GM12892 (cell line): ENCODE results near the gene AATF.

Experiments
- DNase-seq: peaks from one replicate; pipeline ENCODE4 v3.0.0; 2011; ENCODE audit not compliant: insufficient read length
- FAIRE-seq: peaks from 2 replicates; lab custom pipeline; 2011; peaks lifted over from hg19 to GRCh38; lab: Jason Lieb, UNC
- POLR2A ChIP-seq: IDR thresholded peaks from 2 replicates; pipeline ENCODE4 v1.6.1; 2011; ENCODE audit warnings: low read depth, low read length, control low read depth
- POLR2AphosphoS5 ChIP-seq: IDR thresholded peaks from 2 replicates; pipeline ENCODE4 v1.6.1; 2011; ENCODE audit warnings: low read depth, low read length, control low read depth
- TAF1 ChIP-seq: IDR thresholded peaks from 2 replicates; pipeline ENCODE4 v1.6.1; 2011; ENCODE audit warnings: low read depth, mild to moderate bottlenecking, control low read depth, low read length, borderline replicate concordance

The AATF gene

DNA sequence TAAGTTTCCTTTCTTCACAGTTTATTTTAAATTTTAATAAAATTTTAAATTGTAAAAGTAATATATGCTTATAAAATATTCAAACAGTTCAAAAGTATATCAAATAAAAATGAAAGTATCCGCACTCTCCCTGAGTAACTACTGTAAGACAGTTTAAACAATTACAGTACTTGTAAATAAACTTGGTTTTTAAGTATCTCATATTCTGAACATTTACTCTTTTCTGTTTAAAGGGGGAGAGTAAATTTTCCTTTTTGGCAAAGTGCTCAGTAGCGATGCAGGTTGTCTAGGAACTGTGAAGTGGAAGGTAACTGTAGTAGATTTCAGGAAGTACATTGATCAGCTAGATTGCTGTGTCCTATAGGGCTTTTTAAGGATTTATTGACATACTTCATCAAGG is 28.8 kb downstream of the AATF start:
- no peak for TF ChIP-seq TAF1
- no peak for TF ChIP-seq POLR2A
- no peak for TF ChIP-seq POLR2AphosphoS5

DNA sequence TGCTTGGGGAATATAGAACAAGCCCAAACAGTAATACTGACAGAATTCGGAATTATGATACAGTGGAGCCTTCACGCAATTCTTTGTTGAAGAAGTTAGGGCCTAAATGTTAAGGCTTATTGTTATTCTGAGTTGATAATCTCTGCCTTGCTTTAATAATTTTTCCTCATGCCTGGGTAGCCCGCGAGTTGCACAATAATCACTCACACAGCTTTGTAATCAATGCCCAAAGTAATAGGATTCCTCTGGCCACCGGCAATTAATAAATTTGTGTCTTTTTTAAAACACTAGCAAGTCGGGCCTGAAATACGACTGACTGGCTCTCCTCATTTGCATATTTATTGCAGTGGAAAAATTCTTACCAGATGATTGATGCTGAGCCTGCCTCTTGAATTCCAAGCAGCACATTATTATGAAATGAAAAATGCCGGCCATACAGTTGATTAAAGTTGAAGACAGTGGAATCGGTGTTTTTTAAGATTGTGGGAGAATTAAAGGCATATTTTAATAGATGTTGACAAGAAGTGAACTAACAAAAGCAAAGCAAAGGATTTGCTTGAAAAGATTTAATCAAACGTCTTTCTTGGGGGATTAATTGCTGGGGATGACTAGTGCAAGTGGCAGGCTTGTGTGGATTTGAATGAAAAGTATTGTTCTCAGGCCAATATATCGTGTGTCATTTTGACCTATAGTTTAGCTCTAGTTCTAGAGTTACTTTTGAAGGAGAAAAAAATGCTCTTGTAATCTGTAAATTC is 30.2 kb downstream of the AATF start:
- TF ChIP-seq POLR2AphosphoS5, result no peak
- no peak for TF ChIP-seq POLR2A
- TF ChIP-seq TAF1, result no peak
- no peak for DNase-seq
- FAIRE-seq, result no peak

More for the DNA sequence above, 28.8 kb downstream of the AATF start:
- DNase-seq (no peak), FAIRE-seq (no peak)

- DNase-seq, result no peak
- TF ChIP-seq POLR2AphosphoS5, result no peak
- no peak for TF ChIP-seq POLR2A
- TF ChIP-seq TAF1, result no peak
- FAIRE-seq, result no peak
Measured at GRCh38 chr17:36979565-36979941, 30.8 kb downstream of the AATF start.

- FAIRE-seq (no peak), DNase-seq (no peak)
- TF ChIP-seq POLR2AphosphoS5, result no peak
- no peak for TF ChIP-seq TAF1
- TF ChIP-seq POLR2A, result no peak
Measured at GRCh38 chr17:36980280-36980761, 31.6 kb downstream of the AATF start.

DNA sequence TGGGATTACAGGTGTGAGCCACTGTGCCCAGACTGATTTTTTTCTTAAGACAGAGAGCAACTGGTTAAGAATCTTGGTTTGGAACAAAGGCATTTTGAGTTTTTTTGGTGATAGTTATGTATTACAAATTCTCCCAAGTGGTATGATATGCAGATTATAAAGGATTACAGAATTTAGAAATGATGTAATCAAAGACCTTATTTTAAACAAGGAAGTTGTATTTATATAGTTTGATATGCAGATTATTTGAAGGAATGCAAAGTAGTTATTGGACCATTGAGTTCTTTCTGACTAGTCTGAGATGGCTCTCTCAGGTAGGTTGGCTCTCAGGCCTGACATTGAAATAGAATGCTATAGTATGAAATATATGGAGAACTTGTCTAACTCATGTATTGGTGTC is 34.9 kb downstream of the AATF start:
- TF ChIP-seq POLR2AphosphoS5 (no peak), TAF1 (no peak), POLR2A (no peak)
- FAIRE-seq (no peak), DNase-seq (no peak)

- no peak for DNase-seq
- TF ChIP-seq POLR2A (no peak), TAF1 (no peak), POLR2AphosphoS5 (no peak)
- FAIRE-seq, result no peak
Measured at GRCh38 chr17:36989173-36989572, 40.4 kb downstream of the AATF start.

- DNase-seq (no peak), FAIRE-seq (no peak)
- TF ChIP-seq POLR2A (no peak), POLR2AphosphoS5 (no peak), TAF1 (no peak)
Measured at GRCh38 chr17:36992701-36993100, 43.9 kb downstream of the AATF start.

GRCh38 chr17:36993227-36993626 is 44.5 kb downstream of the AATF start:
- TF ChIP-seq POLR2A (no peak), TAF1 (no peak), POLR2AphosphoS5 (no peak)
- no peak for FAIRE-seq
- DNase-seq, result no peak

GRCh38 chr17:36994438-36994837 is 45.7 kb downstream of the AATF start:
- no peak for FAIRE-seq
- TF ChIP-seq POLR2AphosphoS5 (no peak), TAF1 (no peak), POLR2A (no peak)

GRCh38 chr17:36999471-36999870 is 50.7 kb downstream of the AATF start:
- no peak for FAIRE-seq
- no peak for DNase-seq
- no peak for TF ChIP-seq TAF1
- no peak for TF ChIP-seq POLR2AphosphoS5
- no peak for TF ChIP-seq POLR2A

More at GRCh38 chr17:36994438-36994837, 45.7 kb downstream of the AATF start:
- no peak for DNase-seq

DNA sequence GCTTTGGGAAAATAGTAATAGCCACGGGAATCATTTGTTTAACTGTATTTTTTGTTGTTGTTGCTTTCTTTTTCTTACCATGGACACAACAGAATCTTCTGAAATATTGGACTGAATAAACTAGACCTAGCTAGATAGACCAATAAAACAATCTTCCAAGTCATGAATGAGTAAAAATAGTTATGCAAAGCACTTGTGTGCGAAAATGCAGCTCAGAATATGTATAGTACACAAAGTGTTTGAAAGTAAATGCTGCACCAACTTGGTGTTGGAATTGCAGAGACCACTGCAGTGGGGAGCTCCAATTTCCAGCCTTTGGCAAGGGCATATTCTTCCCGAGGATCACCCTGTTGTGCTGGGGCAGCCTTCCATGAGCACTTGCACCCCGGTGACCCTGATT is 68.0 kb downstream of the AATF start:
- TF ChIP-seq POLR2AphosphoS5, result no peak
- TF ChIP-seq POLR2A, result no peak
- TF ChIP-seq TAF1, result no peak
- FAIRE-seq, result no peak
- no peak for DNase-seq

- DNase-seq (no peak), FAIRE-seq (no peak)
- TF ChIP-seq POLR2AphosphoS5 (no peak), TAF1 (no peak), POLR2A (no peak)
Measured at GRCh38 chr17:37017404-37017803, 68.7 kb downstream of the AATF start.
